ENCODE results near the gene ACAD10.
A peak's percentile ranks its signal among the peaks of the same experiment; 100 is the strongest.
"Not testable (repeated sequence)": the region's sequence is repeated elsewhere in the genome, so short reads cannot be mapped to it uniquely, and the experiment has no call there.

ACAD10 gene

GRCh38 chr12:111756681-111757080 lies 70.8 kb downstream of the ACAD10 start:
- peaks cover 2% of the 10 kb centered on the region for H3K36me3 ChIP-seq (ENCODE audit: control insufficient read depth, insufficient read depth, low read length)
- H3K9ac ChIP-seq (ENCODE audit: low read depth, low read length) = no peak overlapping the region
- no peaks in the 10 kb centered on the region for H3K27me3 ChIP-seq (ENCODE audit: control insufficient read depth, insufficient read depth, low read length)
- no peaks in the 10 kb centered on the region for H3K9me3 ChIP-seq (ENCODE audit: control insufficient read depth, insufficient read depth, low read length)
- no peak overlapping the region for H3K4me3 ChIP-seq (ENCODE audit: low read depth, low read length)
- H3K4me1 ChIP-seq (ENCODE audit: control insufficient read depth, insufficient read depth, low read length) = peaks cover 6% of the 10 kb centered on the region

- Histone ChIP-seq H3K9ac (ENCODE audit: low read depth, low read length) (no peak overlapping the region), H3K4me1 (ENCODE audit: control insufficient read depth, insufficient read depth, low read length) (peaks cover 10% of the 10 kb centered on the region), H3K9me3 (ENCODE audit: control insufficient read depth, insufficient read depth, low read length) (no peaks in the 10 kb centered on the region), H3K4me3 (ENCODE audit: low read depth, low read length) (no peak overlapping the region), H3K36me3 (ENCODE audit: control insufficient read depth, insufficient read depth, low read length) (peaks cover 2% of the 10 kb centered on the region), H3K27me3 (ENCODE audit: control insufficient read depth, insufficient read depth, low read length) (no peaks in the 10 kb centered on the region)
Measured at GRCh38 chr12:111757361-111758119, 71.7 kb downstream of the ACAD10 start.

GRCh38 chr12:111758120-111758561 lies 72.3 kb downstream of the ACAD10 start:
- Histone ChIP-seq H3K4me3 (ENCODE audit: low read depth, low read length) (no peak overlapping the region), H3K9me3 (ENCODE audit: control insufficient read depth, insufficient read depth, low read length) (no peaks in the 10 kb centered on the region), H3K9ac (ENCODE audit: low read depth, low read length) (no peak overlapping the region), H3K36me3 (ENCODE audit: control insufficient read depth, insufficient read depth, low read length) (peaks cover 2% of the 10 kb centered on the region), H3K4me1 (ENCODE audit: control insufficient read depth, insufficient read depth, low read length) (peaks cover 10% of the 10 kb centered on the region), H3K27me3 (ENCODE audit: control insufficient read depth, insufficient read depth, low read length) (no peaks in the 10 kb centered on the region)

- Histone ChIP-seq H3K4me3 (ENCODE audit: low read depth, low read length) (no peak overlapping the region), H3K36me3 (ENCODE audit: control insufficient read depth, insufficient read depth, low read length) (peaks cover 2% of the 10 kb centered on the region), H3K9ac (ENCODE audit: low read depth, low read length) (no peak overlapping the region), H3K27me3 (ENCODE audit: control insufficient read depth, insufficient read depth, low read length) (no peaks in the 10 kb centered on the region), H3K9me3 (ENCODE audit: control insufficient read depth, insufficient read depth, low read length) (no peaks in the 10 kb centered on the region), H3K4me1 (ENCODE audit: control insufficient read depth, insufficient read depth, low read length) (peaks cover 10% of the 10 kb centered on the region)
Measured at GRCh38 chr12:111759271-111759670, 73.4 kb downstream of the ACAD10 start.

- Histone ChIP-seq H3K9ac (ENCODE audit: low read depth, low read length) (no peak overlapping the region), H3K36me3 (ENCODE audit: control insufficient read depth, insufficient read depth, low read length) (peaks cover 2% of the 10 kb centered on the region), H3K27me3 (ENCODE audit: control insufficient read depth, insufficient read depth, low read length) (no peaks in the 10 kb centered on the region), H3K4me1 (ENCODE audit: control insufficient read depth, insufficient read depth, low read length) (peaks cover 10% of the 10 kb centered on the region), H3K4me3 (ENCODE audit: low read depth, low read length) (no peak overlapping the region), H3K9me3 (ENCODE audit: control insufficient read depth, insufficient read depth, low read length) (no peaks in the 10 kb centered on the region)
Measured at GRCh38 chr12:111759991-111760390, 74.1 kb downstream of the ACAD10 start.

- H3K36me3 ChIP-seq (ENCODE audit: control insufficient read depth, insufficient read depth, low read length) = peaks cover 2% of the 10 kb centered on the region
- no peaks in the 10 kb centered on the region for H3K9me3 ChIP-seq (ENCODE audit: control insufficient read depth, insufficient read depth, low read length)
- no peak overlapping the region for H3K9ac ChIP-seq (ENCODE audit: low read depth, low read length)
- H3K4me1 ChIP-seq (ENCODE audit: control insufficient read depth, insufficient read depth, low read length) = peaks cover 10% of the 10 kb centered on the region
- H3K27me3 ChIP-seq (ENCODE audit: control insufficient read depth, insufficient read depth, low read length) = peaks cover 2% of the 10 kb centered on the region
- no peak overlapping the region for H3K4me3 ChIP-seq (ENCODE audit: low read depth, low read length)
Measured at GRCh38 chr12:111761099-111761498, 75.2 kb downstream of the ACAD10 start.

- no peak overlapping the region for H3K4me3 ChIP-seq (ENCODE audit: low read depth, low read length)
- no peaks in the 10 kb centered on the region for H3K9me3 ChIP-seq (ENCODE audit: control insufficient read depth, insufficient read depth, low read length)
- peaks cover 2% of the 10 kb centered on the region for H3K36me3 ChIP-seq (ENCODE audit: control insufficient read depth, insufficient read depth, low read length)
- H3K27me3 ChIP-seq (ENCODE audit: control insufficient read depth, insufficient read depth, low read length) = peaks cover 4% of the 10 kb centered on the region
- H3K4me1 ChIP-seq (ENCODE audit: control insufficient read depth, insufficient read depth, low read length) = peaks cover 10% of the 10 kb centered on the region
- H3K9ac ChIP-seq (ENCODE audit: low read depth, low read length) = no peak overlapping the region
Measured at GRCh38 chr12:111761706-111762105, 75.9 kb downstream of the ACAD10 start.

GRCh38 chr12:111763552-111763951 lies 77.7 kb downstream of the ACAD10 start:
- H3K9ac ChIP-seq (ENCODE audit: low read depth, low read length); H3K9me3 ChIP-seq (ENCODE audit: control insufficient read depth, insufficient read depth, low read length); H3K36me3 ChIP-seq (ENCODE audit: control insufficient read depth, insufficient read depth, low read length); H3K4me3 ChIP-seq (ENCODE audit: low read depth, low read length): not testable (repeated sequence)
- Histone ChIP-seq H3K4me1 (ENCODE audit: control insufficient read depth, insufficient read depth, low read length) (peaks cover 13% of the 10 kb centered on the region), H3K27me3 (ENCODE audit: control insufficient read depth, insufficient read depth, low read length) (peaks cover 11% of the 10 kb centered on the region)

GRCh38 chr12:111764120-111764821 lies 78.4 kb downstream of the ACAD10 start:
- Histone ChIP-seq H3K27me3 (ENCODE audit: control insufficient read depth, insufficient read depth, low read length) (peaks cover 11% of the 10 kb centered on the region), H3K4me3 (ENCODE audit: low read depth, low read length) (no peak overlapping the region), H3K9me3 (ENCODE audit: control insufficient read depth, insufficient read depth, low read length) (no peaks in the 10 kb centered on the region), H3K36me3 (ENCODE audit: control insufficient read depth, insufficient read depth, low read length) (peaks cover 2% of the 10 kb centered on the region), H3K4me1 (ENCODE audit: control insufficient read depth, insufficient read depth, low read length) (peaks cover 13% of the 10 kb centered on the region), H3K9ac (ENCODE audit: low read depth, low read length) (no peak overlapping the region)

GRCh38 chr12:111766608-111767361 lies 80.9 kb downstream of the ACAD10 start, which contains the start of gene ALDH2:
Gene ALDH2, plus strand, starts transcription at chr12:111766933. Its CDS starts 50 bp downstream, at chr12:111766983.
- peak within 1 kb of the TSS; percentile 88 for H3K4me3 ChIP-seq (ENCODE audit: low read depth, low read length)
- H3K4me1 ChIP-seq (ENCODE audit: control insufficient read depth, insufficient read depth, low read length) = peaks cover 11% of the 10 kb centered on the region
- H3K9me3 ChIP-seq (ENCODE audit: control insufficient read depth, insufficient read depth, low read length) = no peaks in the 10 kb centered on the region

GRCh38 chr12:111767362-111768158 lies 81.7 kb downstream of the ACAD10 start:
- H3K4me1 ChIP-seq (ENCODE audit: control insufficient read depth, insufficient read depth, low read length) = peaks cover 8% of the 10 kb centered on the region
- H3K36me3 ChIP-seq (ENCODE audit: control insufficient read depth, insufficient read depth, low read length) = peaks cover 2% of the 10 kb centered on the region
- peaks cover 11% of the 10 kb centered on the region for H3K27me3 ChIP-seq (ENCODE audit: control insufficient read depth, insufficient read depth, low read length)
- no peaks in the 10 kb centered on the region for H3K9me3 ChIP-seq (ENCODE audit: control insufficient read depth, insufficient read depth, low read length)
- H3K9ac ChIP-seq (ENCODE audit: low read depth, low read length) = peak overlapping the region; percentile 85
- H3K4me3 ChIP-seq (ENCODE audit: low read depth, low read length) = peak overlapping the region; percentile 88

More at GRCh38 chr12:111766608-111767361, 80.9 kb downstream of the ACAD10 start, which contains the start of gene ALDH2:
- H3K27me3 ChIP-seq (ENCODE audit: control insufficient read depth, insufficient read depth, low read length) = peaks cover 11% of the 10 kb centered on the region
- H3K36me3 ChIP-seq (ENCODE audit: control insufficient read depth, insufficient read depth, low read length) = peaks cover 2% of the 10 kb centered on the region
- H3K9ac ChIP-seq (ENCODE audit: low read depth, low read length) = peak within 1 kb of the TSS; percentile 85
